Measurements from ENCODE around the gene ARAP1.

The ARAP1 gene

GRCh38 chr11:72709478-72710238 lies 42.5 kb downstream of the ARAP1 start:
- H3K27ac ChIP-seq = no peak overlapping the region
- DNase-seq (ENCODE audit: low read depth, low spot score) = no peak

- DNase-seq (ENCODE audit: low read depth, low spot score) = no peak
- H3K27ac ChIP-seq = no peak overlapping the region
Measured at GRCh38 chr11:72707032-72707431, 45.2 kb downstream of the ARAP1 start.

DNA sequence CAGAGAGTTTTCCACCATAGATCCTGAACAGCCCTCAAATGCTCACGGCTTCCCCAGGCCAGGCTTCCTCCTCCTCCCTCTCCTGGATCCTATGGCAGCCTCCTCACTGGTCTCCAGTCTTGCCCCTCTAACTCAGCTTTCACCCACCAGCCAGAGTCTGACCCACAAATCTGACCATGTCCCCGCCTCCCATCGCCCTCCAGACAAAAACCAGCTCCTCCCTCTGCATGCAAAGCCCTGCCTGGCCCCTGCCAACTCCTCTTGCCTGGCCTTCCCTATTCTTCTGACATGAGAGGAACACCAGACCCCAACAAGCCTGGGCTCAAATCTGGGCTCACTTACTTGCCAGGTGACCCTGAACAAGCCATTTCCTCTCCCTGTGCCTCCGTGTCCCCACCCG lies 45.6 kb downstream of the ARAP1 start:
- no peak for DNase-seq (ENCODE audit: low read depth, low spot score)
- H3K27ac ChIP-seq = no peak overlapping the region

DNA sequence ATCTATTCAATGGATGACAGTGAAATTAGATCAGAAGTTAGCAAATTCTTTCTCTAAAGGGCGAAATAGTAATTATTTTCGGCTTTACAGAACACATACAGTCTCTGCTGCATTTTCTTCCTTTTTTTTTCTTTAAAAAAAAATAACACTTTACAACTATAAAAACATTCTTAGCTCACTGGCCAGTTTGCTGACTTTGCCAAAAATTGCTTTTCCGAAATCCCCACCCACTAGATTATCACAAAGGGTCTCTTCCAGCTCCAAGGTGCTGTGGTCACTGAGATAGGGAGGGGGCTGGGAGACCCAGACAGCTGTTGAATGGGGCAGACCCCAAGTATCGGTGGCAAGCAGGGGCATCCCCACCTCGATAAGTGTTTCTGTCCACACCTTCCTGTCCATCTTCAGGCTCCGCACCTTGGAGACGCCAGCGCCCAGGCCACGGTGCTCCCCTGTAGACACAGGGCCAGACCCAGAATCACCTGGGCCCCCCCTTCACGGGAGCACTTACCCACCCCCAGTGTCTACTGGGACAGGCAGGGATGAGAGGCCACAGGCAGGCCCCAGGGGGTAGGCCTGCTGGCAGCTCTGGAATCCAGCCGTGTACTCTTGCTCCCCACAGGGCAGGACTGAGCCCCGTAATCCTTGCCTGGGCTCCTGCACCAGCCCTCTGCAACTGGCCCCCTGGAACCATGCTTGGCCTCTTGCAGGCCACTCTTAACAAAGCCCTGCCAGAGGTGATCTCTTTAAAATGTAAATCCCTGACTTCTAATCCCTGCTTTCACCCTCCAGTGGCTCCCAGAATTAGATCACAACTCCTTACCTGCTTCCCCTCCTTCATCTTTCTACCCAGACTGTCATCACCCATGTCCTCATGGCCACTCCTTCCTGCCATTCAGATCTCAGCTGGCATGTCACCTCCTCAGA lies 46.5 kb downstream of the ARAP1 start:
- H3K27ac ChIP-seq = no peak overlapping the region

GRCh38 chr11:72704783-72705265 lies 47.4 kb downstream of the ARAP1 start:
- no peak for DNase-seq (ENCODE audit: low read depth, low spot score)
- H3K27ac ChIP-seq = no peak overlapping the region

More for the DNA sequence above, 46.5 kb downstream of the ARAP1 start:
- no peak for DNase-seq (ENCODE audit: low read depth, low spot score)

- DNase-seq (ENCODE audit: low read depth, low spot score) = no peak
- no peak overlapping the region for H3K27ac ChIP-seq
Measured at GRCh38 chr11:72704028-72704782, 48.0 kb downstream of the ARAP1 start.

DNA sequence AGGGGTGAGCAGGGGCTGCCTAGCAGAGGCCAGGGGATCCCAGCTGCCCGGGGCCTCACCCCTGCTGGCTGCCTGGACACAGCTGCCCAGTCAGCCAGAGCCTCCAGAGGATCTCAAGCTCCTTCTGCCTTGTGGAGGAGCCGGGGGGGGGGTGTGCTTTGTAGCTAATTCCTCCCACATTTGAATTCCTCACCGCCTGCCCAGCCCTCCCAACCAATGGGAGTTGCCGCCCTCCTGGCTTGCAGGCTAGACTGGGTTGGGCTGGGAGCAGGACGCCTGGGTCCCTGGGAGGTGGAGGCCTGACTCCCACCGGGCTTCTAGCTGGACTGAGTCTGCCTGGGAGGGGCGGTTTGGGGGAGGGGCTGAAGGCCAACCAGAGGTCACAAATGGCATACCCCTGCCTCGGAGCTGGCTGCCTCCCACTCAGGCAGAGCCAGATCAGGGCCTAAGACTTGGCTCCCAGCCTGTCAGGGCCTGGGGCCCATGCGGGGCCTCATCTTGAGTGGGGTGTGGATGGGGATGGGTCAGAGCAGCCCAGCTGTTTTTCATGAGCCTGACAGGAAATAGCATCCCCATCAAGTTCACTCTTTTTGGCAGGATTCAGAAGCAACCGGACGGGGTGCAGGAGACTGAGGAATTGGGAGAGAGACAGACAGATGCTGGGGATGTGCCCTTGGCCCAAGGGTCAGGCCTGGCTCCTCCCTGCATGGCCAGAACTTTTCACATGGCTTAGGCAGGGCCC lies 48.8 kb downstream of the ARAP1 start:
- H3K27ac ChIP-seq = no peak overlapping the region
- no peak for DNase-seq (ENCODE audit: low read depth, low spot score)

- no peak for DNase-seq (ENCODE audit: low read depth, low spot score)
- no peak overlapping the region for H3K27ac ChIP-seq
Measured at GRCh38 chr11:72702577-72703241, 49.5 kb downstream of the ARAP1 start.

DNA sequence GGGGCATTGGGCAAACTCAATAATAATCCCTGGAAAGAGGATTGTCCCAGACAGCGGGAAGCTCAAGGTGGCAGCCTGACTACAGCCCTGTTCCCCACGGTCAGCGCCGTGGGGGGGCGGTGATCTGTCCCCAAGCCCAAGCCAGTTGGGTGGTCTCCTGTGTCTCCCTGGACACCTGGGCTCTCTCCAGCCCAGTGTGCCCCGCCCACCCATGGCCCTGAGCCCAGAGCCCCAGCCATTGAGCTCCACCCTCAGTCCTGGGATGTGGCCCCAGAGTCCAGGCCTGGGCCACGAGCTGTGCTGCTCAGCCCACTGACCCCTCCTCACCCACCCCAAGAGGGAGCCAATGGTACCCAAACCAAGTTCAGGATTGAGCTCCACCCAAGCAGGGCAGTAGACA lies 50.1 kb downstream of the ARAP1 start:
- no peak for DNase-seq (ENCODE audit: low read depth, low spot score)
- H3K27ac ChIP-seq = no peak overlapping the region

GRCh38 chr11:72701466-72701865 lies 50.7 kb downstream of the ARAP1 start:
- H3K27ac ChIP-seq = no peak overlapping the region
- no peak for DNase-seq (ENCODE audit: low read depth, low spot score)

- no peak overlapping the region for H3K27ac ChIP-seq
- DNase-seq (ENCODE audit: low read depth, low spot score) = no peak
Measured at GRCh38 chr11:72700146-72700545, 52.1 kb downstream of the ARAP1 start.

DNA sequence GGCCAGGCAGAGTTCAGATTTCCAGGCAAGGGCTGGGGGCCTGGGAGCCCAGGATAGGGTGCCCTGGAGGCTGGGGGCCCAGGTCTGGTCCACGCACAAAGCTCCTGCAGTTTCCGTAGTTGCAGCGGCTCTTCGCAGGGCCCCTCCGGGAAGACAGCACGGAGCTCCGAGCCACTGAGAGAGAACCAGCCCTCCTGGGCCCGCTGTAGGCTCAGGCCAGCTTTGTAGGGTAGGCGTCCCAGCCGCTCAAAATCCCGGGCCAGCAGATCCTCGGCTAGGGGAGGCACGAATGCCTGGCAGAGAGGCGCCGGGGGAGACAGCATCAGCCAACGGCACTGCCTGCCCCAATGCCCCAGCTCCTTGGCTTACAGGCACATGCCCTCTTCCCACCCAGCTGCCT lies 54.4 kb downstream of the ARAP1 start:
- no peak overlapping the region for H3K27ac ChIP-seq
- no peak for DNase-seq (ENCODE audit: low read depth, low spot score)

DNA sequence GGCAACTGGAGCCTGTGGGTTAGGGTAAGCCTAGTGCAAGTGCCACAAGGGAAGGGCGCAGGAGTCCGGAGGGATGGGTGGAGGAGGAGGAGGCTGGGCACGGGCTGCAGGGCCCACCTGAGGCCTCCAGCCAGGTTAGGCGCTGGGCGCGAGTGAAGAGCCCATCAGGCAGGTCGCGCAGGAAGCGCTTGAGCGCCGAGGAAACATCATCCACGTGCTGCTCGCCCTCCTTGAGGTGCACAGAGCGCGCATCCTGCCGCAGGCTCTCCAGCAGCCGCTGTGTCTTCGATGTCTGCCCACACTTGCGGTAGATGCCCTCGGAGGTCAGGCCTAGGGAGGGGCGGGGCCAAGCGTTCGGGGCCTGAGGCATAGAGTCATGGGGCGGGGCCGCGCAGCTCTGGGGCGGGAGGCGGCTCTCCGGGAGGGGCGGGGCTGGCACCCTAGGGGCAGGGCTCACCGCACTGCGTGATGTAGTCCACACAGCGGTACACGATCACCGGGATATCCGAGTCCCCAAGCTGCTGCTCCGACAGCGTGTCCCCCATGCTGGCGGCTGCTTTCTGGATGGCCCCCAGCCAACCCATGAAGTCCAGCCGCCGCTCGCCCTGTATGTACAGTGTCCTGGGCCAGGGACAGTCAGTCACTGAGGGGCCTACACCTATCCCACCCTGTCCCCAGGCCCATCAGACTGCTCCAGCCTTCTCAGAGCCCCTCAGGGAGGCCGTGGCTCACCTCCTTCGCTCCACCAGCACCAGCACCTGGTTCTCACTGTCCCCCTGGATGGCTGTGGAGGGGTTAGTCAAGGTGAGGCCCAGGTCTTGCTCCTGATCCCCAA lies 55.1 kb downstream of the ARAP1 start:
- no peak for DNase-seq (ENCODE audit: low read depth, low spot score)
- H3K27ac ChIP-seq = no peak overlapping the region

DNA sequence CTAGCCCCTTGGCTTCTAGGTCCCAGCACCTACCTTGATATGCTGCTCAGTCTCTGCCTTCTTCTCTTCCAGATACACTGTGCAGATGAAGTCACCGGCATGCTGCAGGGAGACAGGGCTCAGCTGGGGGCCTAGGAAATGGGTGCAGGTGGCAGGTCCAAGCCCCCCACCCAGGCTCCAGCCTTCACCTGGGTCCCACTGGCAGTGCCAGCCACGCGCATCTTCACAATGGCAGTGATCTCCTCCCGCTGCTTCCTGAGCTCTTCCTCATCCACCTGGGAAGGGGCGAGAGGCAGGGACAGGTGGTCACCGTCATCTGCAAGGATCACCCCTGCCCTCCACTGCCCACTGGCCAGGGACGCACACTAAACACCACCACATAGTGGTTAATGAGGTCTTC lies 56.9 kb downstream of the ARAP1 start:
- H3K27ac ChIP-seq = no peak overlapping the region
- no peak for DNase-seq (ENCODE audit: low read depth, low spot score)

DNA sequence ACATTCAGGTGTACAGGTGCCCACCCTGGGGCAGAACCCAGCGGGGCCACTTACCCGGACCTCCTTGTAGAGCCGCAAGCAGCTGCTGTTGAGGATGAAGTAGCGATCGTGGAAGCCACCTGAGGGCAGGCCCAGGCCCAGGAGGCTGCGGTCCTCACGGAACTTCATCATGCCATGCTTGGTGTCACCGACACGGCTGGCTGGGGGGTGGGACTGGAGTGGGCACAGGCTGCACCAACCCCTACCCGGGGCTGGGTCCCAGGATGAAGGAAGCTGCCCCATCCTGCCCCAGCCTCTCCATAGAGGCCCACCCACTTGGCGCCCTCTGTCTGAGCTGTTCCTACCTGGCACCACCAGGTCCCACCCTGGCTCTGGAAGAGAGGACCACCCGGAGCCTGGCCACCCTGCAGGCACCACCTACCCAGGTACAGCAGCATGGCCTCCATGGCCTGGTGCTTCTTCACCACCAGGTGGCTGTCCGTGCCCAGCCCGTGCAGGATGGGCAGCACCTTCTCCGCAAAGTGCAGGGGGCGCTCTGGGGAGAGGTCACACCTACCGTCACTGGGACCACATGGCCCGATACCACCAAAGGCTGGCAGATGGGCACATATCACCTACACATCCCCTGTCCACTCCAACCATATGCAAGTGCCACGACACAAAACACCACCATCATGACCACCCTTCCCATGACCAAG lies 58.8 kb downstream of the ARAP1 start:
- DNase-seq (ENCODE audit: low read depth, low spot score) = no peak
- no peak overlapping the region for H3K27ac ChIP-seq

GRCh38 chr11:72692498-72693237 lies 59.5 kb downstream of the ARAP1 start:
- no peak overlapping the region for H3K27ac ChIP-seq
- no peak for DNase-seq (ENCODE audit: low read depth, low spot score)

DNA sequence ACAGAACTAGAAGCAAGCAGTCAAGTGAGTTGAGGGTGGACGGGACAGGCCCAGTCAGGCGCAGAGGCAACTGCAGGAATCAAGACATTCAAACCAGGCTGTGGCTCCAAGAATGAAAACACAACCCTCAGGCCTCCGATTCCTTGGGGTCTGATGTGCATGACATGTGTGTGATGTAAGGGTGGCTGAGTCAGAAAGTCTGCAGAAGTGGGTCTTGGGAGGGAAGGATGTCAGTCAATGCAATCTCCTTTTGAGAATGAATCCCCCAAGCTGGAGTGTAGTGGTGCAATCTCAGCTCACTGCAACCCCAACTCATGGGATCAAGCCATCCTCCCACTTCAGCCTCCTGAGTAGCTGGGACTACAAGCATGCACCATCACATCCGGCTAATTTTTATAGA lies 62.0 kb downstream of the ARAP1 start:
- no peak overlapping the region for H3K27ac ChIP-seq
- DNase-seq (ENCODE audit: low read depth, low spot score) = no peak
